Activated naive CD4-positive, alpha-beta T cell (primary cell): ENCODE results near the gene ALS2CL.

Experiments used
- DNase-seq, 4 experiments: peaks; one replicate each; lab custom pipeline; 2025; lab: John Stamatoyannopoulos, UW

The ALS2CL gene

GRCh38 chr3:46632792-46633191, 60.7 kb downstream of the ALS2CL start:
- no peak for DNase-seq

GRCh38 chr3:46629551-46630517, 63.6 kb downstream of the ALS2CL start:
- DNase-seq: peak; percentile 28 to 77 (median 50)

- no peak for DNase-seq
These were observed 64.5 kb downstream of the ALS2CL start for GRCh38 chr3:46628901-46629369.

- no peak for DNase-seq
These were observed 66.4 kb downstream of the ALS2CL start for GRCh38 chr3:46627078-46627477.

GRCh38 chr3:46626039-46626438, 67.4 kb downstream of the ALS2CL start:
- DNase-seq: no peak

GRCh38 chr3:46624975-46625490, 68.4 kb downstream of the ALS2CL start:
- no peak for DNase-seq

- DNase-seq: no peak
These were observed 68.9 kb downstream of the ALS2CL start for GRCh38 chr3:46624533-46624932.

GRCh38 chr3:46619845-46620778, 73.4 kb downstream of the ALS2CL start:
- DNase-seq: no peak
